Measurements from ENCODE around the gene ZC3H11A. TPM values are rescaled to one million over a fixed set of nuclear protein-coding genes. Genes with fewer than 3 reads are reported as not detected.

Gene ZC3H11A
- total RNA-seq, 2 donors from 2014 or later: 78.7 to 111 TPM

GRCh38 chr1:203797216-203797615 lies 1.8 kb downstream of the ZC3H11A start:
- H3K36me3 ChIP-seq: no peaks in the 10 kb centered on the region
- TF ChIP-seq CTCF (IDR thresholded peaks at IDR 0.05): no peak
- DNase-seq (ENCODE audit: low spot score) (no peak), ATAC-seq (ENCODE audit: insufficient number of reproducible peaks, low FRiP score, low read depth) (no peak)
- H3K27ac ChIP-seq: peak overlapping the region in 1 of 2 donors; percentile 92
- H3K27me3 ChIP-seq (replicated peaks; ENCODE audit: insufficient read depth): no peaks in the 10 kb centered on the region
- no peaks in the 10 kb centered on the region for H3K9me3 ChIP-seq
- H3K4me1 ChIP-seq (ENCODE audit: control insufficient read depth in 1 of 2, low read depth in 2 of 2): peaks cover 30 to 62% of the 10 kb centered on the region in 2 donors
- peak overlapping the region; percentile 77 for H3K4me3 ChIP-seq

- no peak for TF ChIP-seq CTCF (IDR thresholded peaks at IDR 0.05)
- no peak overlapping the region for H3K27ac ChIP-seq
- ATAC-seq (ENCODE audit: insufficient number of reproducible peaks, low FRiP score, low read depth) (no peak), DNase-seq (ENCODE audit: low spot score) (no peak)
- H3K27me3 ChIP-seq (replicated peaks; ENCODE audit: insufficient read depth): no peaks in the 10 kb centered on the region
- H3K36me3 ChIP-seq: peaks cover 1% of the 10 kb centered on the region
- no peaks in the 10 kb centered on the region for H3K9me3 ChIP-seq
- peaks cover 30 to 66% of the 10 kb centered on the region in 2 donors for H3K4me1 ChIP-seq (ENCODE audit: control insufficient read depth in 1 of 2, low read depth in 2 of 2)
- peak overlapping the region; percentile 77 for H3K4me3 ChIP-seq
These were observed 2.7 kb downstream of the ZC3H11A start for GRCh38 chr1:203797948-203798655.

- TF ChIP-seq CTCF (IDR thresholded peaks at IDR 0.05): no peak
- Histone ChIP-seq H3K4me1 (ENCODE audit: control insufficient read depth in 1 of 2, low read depth in 2 of 2) (peaks cover 33 to 74% of the 10 kb centered on the region in 2 donors), H3K27me3 (replicated peaks; ENCODE audit: insufficient read depth) (no peaks in the 10 kb centered on the region), H3K27ac (no peak overlapping the region), H3K36me3 (peaks cover 8% of the 10 kb centered on the region), H3K4me3 (no peak overlapping the region), H3K9me3 (no peaks in the 10 kb centered on the region)
- no peak for DNase-seq (ENCODE audit: low spot score)
- ATAC-seq (ENCODE audit: insufficient number of reproducible peaks, low FRiP score, low read depth): no peak
These were observed 3.7 kb downstream of the ZC3H11A start for GRCh38 chr1:203799157-203799556.

- no peaks in the 10 kb centered on the region for H3K27me3 ChIP-seq (replicated peaks; ENCODE audit: insufficient read depth)
- H3K36me3 ChIP-seq: peaks cover 9% of the 10 kb centered on the region
- ATAC-seq (ENCODE audit: insufficient number of reproducible peaks, low FRiP score, low read depth) (no peak), DNase-seq (ENCODE audit: low spot score) (no peak)
- no peak overlapping the region for H3K27ac ChIP-seq
- no peaks in the 10 kb centered on the region for H3K9me3 ChIP-seq
- H3K4me1 ChIP-seq (ENCODE audit: control insufficient read depth in 1 of 2, low read depth in 2 of 2): peaks cover 33 to 72% of the 10 kb centered on the region in 2 donors
- no peak for TF ChIP-seq CTCF (IDR thresholded peaks at IDR 0.05)
- no peak overlapping the region for H3K4me3 ChIP-seq
These were observed 4.5 kb downstream of the ZC3H11A start for GRCh38 chr1:203799971-203800370.

GRCh38 chr1:203805689-203806088 lies 10.3 kb downstream of the ZC3H11A start:
- Histone ChIP-seq H3K9me3 (no peaks in the 10 kb centered on the region), H3K27me3 (replicated peaks; ENCODE audit: insufficient read depth) (no peaks in the 10 kb centered on the region), H3K36me3 (peaks cover 11% of the 10 kb centered on the region), H3K4me1 (ENCODE audit: control insufficient read depth in 1 of 2, low read depth in 2 of 2) (peaks cover 13 to 51% of the 10 kb centered on the region in 2 donors), H3K4me3 (no peak overlapping the region), H3K27ac (no peak overlapping the region)
- TF ChIP-seq CTCF (IDR thresholded peaks at IDR 0.05): no peak
- no peak for DNase-seq (ENCODE audit: low spot score)
- no peak for ATAC-seq (ENCODE audit: insufficient number of reproducible peaks, low FRiP score, low read depth)

Data from thoracic aorta (tissue), 2 donors.